Measurements from ENCODE around the gene SETD7. TPM values are rescaled to one million over a fixed set of nuclear protein-coding genes. Genes with fewer than 3 reads are reported as not detected.

Gene SETD7
- total RNA-seq, 4 donors from 2014 or later, result 23.4 to 50.7 (median 39.6) TPM

DNA sequence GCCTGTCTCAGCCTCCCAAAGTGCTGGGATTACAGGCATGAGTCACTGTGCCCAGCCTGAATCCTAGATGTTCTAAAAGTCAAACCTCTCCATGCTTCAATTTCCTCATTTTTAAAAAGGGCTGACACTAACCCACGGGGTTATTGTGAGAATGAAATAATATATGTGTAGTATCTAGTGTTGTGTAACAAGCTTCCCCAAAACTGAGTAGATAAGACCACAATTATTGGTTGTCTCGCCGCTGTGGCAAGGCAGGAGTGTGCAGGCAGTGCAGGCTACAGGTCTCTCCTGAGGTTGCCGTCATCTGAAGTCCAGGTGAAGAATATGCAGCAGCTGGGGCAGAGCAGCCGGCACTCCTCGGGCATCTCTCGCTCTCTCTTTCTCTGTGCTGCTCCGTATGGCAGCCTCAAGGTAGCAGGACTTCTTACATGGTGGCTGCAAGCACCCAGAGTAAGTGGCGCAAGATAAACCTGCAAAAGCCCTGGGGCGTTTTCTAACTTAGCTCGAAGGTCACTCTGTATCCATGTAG lies 71.2 kb downstream of the SETD7 start:
- no peaks in the 10 kb centered on the region for H3K9me3 ChIP-seq
- intact Hi-C loops (cut with DNase I), result no loop called here
- H3K36me3 ChIP-seq, result no peaks in the 10 kb centered on the region
- TF ChIP-seq POLR2A (IDR thresholded peaks at IDR 0.05), result no peak
- TF ChIP-seq, protein P1, sequence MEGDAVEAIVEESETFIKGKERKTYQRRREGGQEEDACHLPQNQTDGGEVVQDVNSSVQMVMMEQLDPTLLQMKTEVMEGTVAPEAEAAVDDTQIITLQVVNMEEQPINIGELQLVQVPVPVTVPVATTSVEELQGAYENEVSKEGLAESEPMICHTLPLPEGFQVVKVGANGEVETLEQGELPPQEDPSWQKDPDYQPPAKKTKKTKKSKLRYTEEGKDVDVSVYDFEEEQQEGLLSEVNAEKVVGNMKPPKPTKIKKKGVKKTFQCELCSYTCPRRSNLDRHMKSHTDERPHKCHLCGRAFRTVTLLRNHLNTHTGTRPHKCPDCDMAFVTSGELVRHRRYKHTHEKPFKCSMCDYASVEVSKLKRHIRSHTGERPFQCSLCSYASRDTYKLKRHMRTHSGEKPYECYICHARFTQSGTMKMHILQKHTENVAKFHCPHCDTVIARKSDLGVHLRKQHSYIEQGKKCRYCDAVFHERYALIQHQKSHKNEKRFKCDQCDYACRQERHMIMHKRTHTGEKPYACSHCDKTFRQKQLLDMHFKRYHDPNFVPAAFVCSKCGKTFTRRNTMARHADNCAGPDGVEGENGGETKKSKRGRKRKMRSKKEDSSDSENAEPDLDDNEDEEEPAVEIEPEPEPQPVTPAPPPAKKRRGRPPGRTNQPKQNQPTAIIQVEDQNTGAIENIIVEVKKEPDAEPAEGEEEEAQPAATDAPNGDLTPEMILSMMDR (IDR thresholded peaks at IDR 0.05), result no peak
- no peak overlapping the region for H3K27ac ChIP-seq
- DNase-seq, result no peak
- WGBS, 2 donors, result 61 to 78% methylated on average over 3 to 7 of the region's 11 CpGs
- H3K27me3 ChIP-seq, result no peaks in the 10 kb centered on the region
- no peaks in the 10 kb centered on the region for H3K4me1 ChIP-seq
- H3K4me3 ChIP-seq, result no peak overlapping the region

DNA sequence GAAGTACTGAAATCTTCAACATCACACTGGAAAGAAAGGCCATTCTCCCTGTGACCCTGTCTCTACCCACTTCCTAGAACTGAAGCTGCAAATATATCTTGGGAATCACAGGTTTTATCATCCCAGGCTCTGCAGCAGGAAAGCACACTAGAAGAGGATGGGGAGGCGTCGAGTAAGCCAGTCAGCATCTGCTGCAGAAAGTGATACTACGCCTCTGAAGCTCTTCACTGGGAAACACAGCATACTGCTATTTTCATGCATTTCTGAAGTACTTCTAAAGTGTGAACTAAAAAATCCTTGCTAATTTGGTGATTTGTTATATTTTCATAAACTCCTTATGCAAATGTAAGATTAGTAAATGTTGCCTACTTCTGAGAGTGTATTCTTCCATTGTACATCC lies 73.0 kb downstream of the SETD7 start:
- no peak overlapping the region for H3K27ac ChIP-seq
- DNase-seq, result no peak
- no peak overlapping the region for H3K4me3 ChIP-seq
- H3K9me3 ChIP-seq, result no peaks in the 10 kb centered on the region
- no peaks in the 10 kb centered on the region for H3K27me3 ChIP-seq
- 95 to 97% methylated on average over 3 of the region's 3 CpGs for WGBS, 2 donors
- TF ChIP-seq, protein P1 (IDR thresholded peaks at IDR 0.05), result no peak
- TF ChIP-seq POLR2A (IDR thresholded peaks at IDR 0.05), result no peak
- H3K36me3 ChIP-seq, result no peaks in the 10 kb centered on the region
- H3K4me1 ChIP-seq, result no peaks in the 10 kb centered on the region
- intact Hi-C loops (cut with DNase I), result no loop called here

DNA sequence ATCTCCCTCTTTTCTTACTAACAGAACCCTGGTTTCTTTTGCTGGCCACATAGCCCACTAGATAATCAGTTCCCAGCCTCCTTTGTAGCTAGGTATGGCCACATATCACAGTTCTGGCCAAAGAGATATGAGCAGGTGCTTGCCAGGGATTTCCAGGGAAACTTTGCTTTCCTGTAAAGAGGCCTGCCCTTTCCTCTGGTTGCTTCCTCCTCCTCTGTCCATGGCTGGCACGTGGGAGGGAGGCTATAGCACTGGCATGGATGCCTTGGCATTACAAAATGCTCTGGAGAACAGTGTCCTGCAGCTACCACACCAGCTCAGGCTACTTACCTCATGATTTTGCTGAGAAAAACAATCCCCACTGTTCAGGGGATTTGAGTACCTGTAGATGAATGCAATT lies 74.6 kb downstream of the SETD7 start:
- DNase-seq, result no peak
- Histone ChIP-seq H3K36me3 (peaks cover 0 to 5% (median 0%) of the 10 kb centered on the region in 3 donors), H3K4me1 (no peaks in the 10 kb centered on the region), H3K27ac (no peak overlapping the region), H3K4me3 (no peak overlapping the region), H3K27me3 (no peaks in the 10 kb centered on the region), H3K9me3 (no peaks in the 10 kb centered on the region)
- 50 to 67% methylated on average over 1 of the region's 1 CpG for WGBS, 2 donors
- TF ChIP-seq POLR2A (IDR thresholded peaks at IDR 0.05), result no peak
- TF ChIP-seq, protein P1 (IDR thresholded peaks at IDR 0.05), result no peak
- intact Hi-C loops (cut with DNase I), result no loop called here

DNA sequence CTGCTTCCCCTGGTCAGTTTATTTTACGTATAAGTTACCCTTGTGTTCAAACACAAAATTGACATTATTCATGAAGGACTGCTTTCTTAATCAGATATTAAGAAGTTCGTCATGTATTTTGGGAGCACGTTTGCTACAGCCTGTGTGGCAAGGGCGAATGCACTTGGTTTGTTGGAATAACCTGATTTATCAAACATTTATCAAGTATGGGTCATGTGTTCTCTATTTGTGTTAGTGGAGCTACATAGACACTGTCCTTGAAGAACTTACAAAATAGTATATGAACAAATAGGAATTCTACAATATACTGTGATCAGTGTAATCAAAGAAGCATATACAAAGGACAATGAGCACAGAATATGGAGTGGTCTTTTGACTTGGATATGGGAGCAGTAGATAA lies 79.7 kb downstream of the SETD7 start:
- Histone ChIP-seq H3K27ac (no peak overlapping the region), H3K27me3 (no peaks in the 10 kb centered on the region), H3K9me3 (no peaks in the 10 kb centered on the region), H3K4me1 (no peaks in the 10 kb centered on the region), H3K36me3 (peaks cover 0 to 26% (median 5%) of the 10 kb centered on the region in 3 donors), H3K4me3 (no peak overlapping the region)
- no peak for TF ChIP-seq POLR2A (IDR thresholded peaks at IDR 0.05)
- TF ChIP-seq, protein P1 (IDR thresholded peaks at IDR 0.05), result no peak
- intact Hi-C loops (cut with DNase I), result no loop called here
- WGBS, 2 donors, result 97% methylated on average over 4 of the region's 4 CpGs
- DNase-seq, result no peak

DNA sequence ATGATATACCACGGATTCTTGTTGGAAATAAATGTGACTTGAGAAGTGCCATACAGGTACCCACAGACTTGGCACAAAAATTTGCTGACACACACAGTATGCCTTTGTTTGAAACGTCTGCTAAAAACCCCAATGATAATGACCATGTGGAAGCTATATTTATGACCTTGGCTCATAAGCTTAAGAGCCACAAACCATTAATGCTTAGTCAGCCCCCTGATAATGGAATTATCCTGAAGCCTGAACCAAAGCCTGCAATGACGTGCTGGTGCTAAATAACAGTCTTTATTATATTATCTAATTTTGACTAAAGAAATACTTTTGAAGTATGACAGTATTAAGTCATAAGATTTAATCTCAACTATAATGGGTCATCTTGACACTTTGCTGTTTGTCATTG lies 83.2 kb downstream of the SETD7 start:
- peaks cover 0 to 14% (median 0%) of the 10 kb centered on the region in 3 donors for H3K4me1 ChIP-seq
- no peaks in the 10 kb centered on the region for H3K27me3 ChIP-seq
- H3K9me3 ChIP-seq, result peaks cover 0 to 7% (median 0%) of the 10 kb centered on the region in 3 donors
- no peak overlapping the region for H3K27ac ChIP-seq
- 66 to 79% methylated on average over 3 of the region's 3 CpGs for WGBS, 2 donors
- intact Hi-C loops (cut with DNase I), result no loop called here
- DNase-seq, result no peak
- peaks cover 0 to 30% (median 5%) of the 10 kb centered on the region in 3 donors for H3K36me3 ChIP-seq
- TF ChIP-seq, protein P1 (IDR thresholded peaks at IDR 0.05), result no peak
- no peak for TF ChIP-seq POLR2A (IDR thresholded peaks at IDR 0.05)
- no peak overlapping the region for H3K4me3 ChIP-seq

Data from esophagus squamous epithelium (tissue), 5 donors.